WTC11 (cell line): ENCODE measurements around the gene NAA60. TPM values are rescaled to one million over a fixed set of nuclear protein-coding genes. Genes with fewer than 3 reads are reported as not detected.

ENCODE experiments used
- ATAC-seq: fragments of 200-7000 bp; cut with Tn5 transposase; 2 replicates; pipeline ENCODE4 v1.10.0; 2021; ENCODE audit warnings: mild to moderate bottlenecking, moderate library complexity
- CTCF ChIA-PET: fragments of 300-600 bp; sonication (Branson Sonifier 250); formaldehyde crosslinking; loops from one replicate; lab custom pipeline; 2021; ENCODE audit warnings: antibody characterized with exemption; lab: Charles Lee
- POLR2A ChIA-PET: fragments of 350-600 bp; sonication (Branson Sonifier 250); formaldehyde crosslinking; loops from one replicate; lab custom pipeline; 2021; ENCODE audit warnings: antibody characterized with exemption; lab: Charles Lee
- DNase-seq: peaks from one replicate; pipeline ENCODE4 v3.0.0; 2021; ENCODE audit warnings: low spot score
- H3K27ac Mint-ChIP-seq: 2 replicates; pipeline ENCODE4 v1.8.0; 2021; ENCODE audit warnings: mixed read lengths
- H3K27me3 Mint-ChIP-seq: 2 replicates; pipeline ENCODE4 v1.8.0; 2021; ENCODE audit warnings: low read depth, mild to moderate bottlenecking, moderate library complexity, mixed read lengths
- H3K36me3 Mint-ChIP-seq: 2 replicates; pipeline ENCODE4 v1.8.0; 2021; ENCODE audit warnings: mixed read lengths
- H3K4me1 Mint-ChIP-seq: 2 replicates; pipeline ENCODE4 v1.8.0; 2022; ENCODE audit warnings: mixed read lengths
- H3K4me3 Mint-ChIP-seq: 2 replicates; pipeline ENCODE4 v1.8.0; 2021; ENCODE audit warnings: mild to moderate bottlenecking, moderate library complexity, mixed read lengths
- H3K9me3 Mint-ChIP-seq: 2 replicates; pipeline ENCODE4 v1.8.0; 2021; ENCODE audit warnings: mixed read lengths
- CTCF ChIP-seq: fragments of 200-600 bp; IDR thresholded peaks from 2 replicates; pipeline ENCODE4 v1.8.0; 2022; ENCODE audit warnings: antibody characterized with exemption
- ETV6 ChIP-seq: sonication (generic); formaldehyde crosslinking; IDR thresholded peaks from 2 replicates; pipeline ENCODE4 v1.8.1; 2022; ENCODE audit warnings: mild to moderate bottlenecking, missing genetic modification reagents
- FOXK1 ChIP-seq: sonication (generic); formaldehyde crosslinking; IDR thresholded peaks from 2 replicates; pipeline ENCODE4 v1.8.0; 2022; ENCODE audit warnings: mild to moderate bottlenecking, moderate library complexity, missing genetic modification reagents
- GTF2I ChIP-seq: fragments of 250-450 bp; sonication (Bioruptor Pico); conservative IDR thresholded peaks from 2 replicates; pipeline ENCODE4 v1.4.0; 2021; ENCODE audit warnings: mild to moderate bottlenecking
- HMGA2 ChIP-seq: fragments of 250-450 bp; sonication (Bioruptor Pico); IDR thresholded peaks from 2 replicates; pipeline ENCODE4 v1.4.0; 2021; ENCODE audit warnings: mild to moderate bottlenecking, moderate library complexity
- JUN ChIP-seq: sonication (generic); formaldehyde crosslinking; IDR thresholded peaks from 2 replicates; pipeline ENCODE4 v1.8.0; 2023; ENCODE audit warnings: mild to moderate bottlenecking, missing genetic modification reagents
- NFATC4 ChIP-seq: fragments of 250-450 bp; sonication (Bioruptor Pico); IDR thresholded peaks from 2 replicates; pipeline ENCODE4 v1.9.0; 2021; ENCODE audit warnings: mild to moderate bottlenecking
- NR1H2 ChIP-seq: sonication (generic); formaldehyde crosslinking; IDR thresholded peaks from 2 replicates; pipeline ENCODE4 v1.9.0; 2021; ENCODE audit warnings: mild to moderate bottlenecking, moderate library complexity, missing genetic modification reagents
- NR2C2 ChIP-seq: sonication (generic); formaldehyde crosslinking; IDR thresholded peaks from 2 replicates; pipeline ENCODE4 v1.8.0; 2022; ENCODE audit warnings: mild to moderate bottlenecking, missing genetic modification reagents
- PREB ChIP-seq: sonication (generic); formaldehyde crosslinking; IDR thresholded peaks from 2 replicates; pipeline ENCODE4 v1.8.1; 2022; ENCODE audit warnings: mild to moderate bottlenecking, missing genetic modification reagents, moderate library complexity, borderline replicate concordance
- RELA ChIP-seq: sonication (generic); formaldehyde crosslinking; IDR thresholded peaks from 2 replicates; pipeline ENCODE4 v1.8.1; 2022; ENCODE audit warnings: missing genetic modification reagents, mild to moderate bottlenecking, borderline replicate concordance
- SMAD4 ChIP-seq: sonication (generic); formaldehyde crosslinking; IDR thresholded peaks from 2 replicates; pipeline ENCODE4 v1.8.0; 2022; ENCODE audit warnings: mild to moderate bottlenecking, missing genetic modification reagents
- TCF7 ChIP-seq: sonication (generic); formaldehyde crosslinking; IDR thresholded peaks from 2 replicates; pipeline ENCODE4 v1.8.0; 2022; ENCODE audit warnings: mild to moderate bottlenecking, low read depth, missing genetic modification reagents, moderate library complexity
- TEAD4 ChIP-seq: sonication (generic); formaldehyde crosslinking; IDR thresholded peaks from 2 replicates; pipeline ENCODE4 v1.8.0; 2022; ENCODE audit warnings: mild to moderate bottlenecking, missing genetic modification reagents
- ZBTB43 ChIP-seq: sonication (generic); formaldehyde crosslinking; IDR thresholded peaks from 2 replicates; pipeline ENCODE4 v1.8.1; 2023; ENCODE audit warnings: mild to moderate bottlenecking, missing genetic modification reagents
- ZNF138 ChIP-seq: sonication (generic); formaldehyde crosslinking; conservative IDR thresholded peaks from 2 replicates; pipeline ENCODE4 v1.8.1; 2022; ENCODE audit warnings: mild to moderate bottlenecking, moderate library complexity, missing genetic modification reagents
- ZNF219 ChIP-seq: sonication (generic); formaldehyde crosslinking; IDR thresholded peaks from 2 replicates; pipeline ENCODE4 v1.8.0; 2023; ENCODE audit warnings: missing genetic modification reagents, mild to moderate bottlenecking, borderline replicate concordance
- ZNF263 ChIP-seq: sonication (generic); formaldehyde crosslinking; IDR thresholded peaks from 2 replicates; pipeline ENCODE4 v1.8.1; 2022; ENCODE audit warnings: low read depth, mild to moderate bottlenecking, moderate library complexity, missing genetic modification reagents
- ZNF532 ChIP-seq: fragments of 250-450 bp; sonication (Bioruptor Pico); IDR thresholded peaks from 2 replicates; pipeline ENCODE4 v1.9.0; 2021; ENCODE audit warnings: mild to moderate bottlenecking, borderline replicate concordance
- total RNA-seq: library from RNA; stranded (reverse); gene quantifications from 3 replicates; pipeline ENCODE4 v1.2.3, GENCODE V29; 2021
- TF ChIP-seq, protein P1 (sequence below): fragments of 250-450 bp; sonication (Bioruptor Pico); conservative IDR thresholded peaks from 2 replicates; pipeline ENCODE4 v1.9.0; 2021; ENCODE audit warnings: mild to moderate bottlenecking
- TF ChIP-seq, protein P2 (sequence below): fragments of 250-450 bp; sonication (Bioruptor Pico); IDR thresholded peaks from 2 replicates; pipeline ENCODE4 v2.1.2; 2022; ENCODE audit warnings: mild to moderate bottlenecking, moderate library complexity

The NAA60 gene
- total RNA-seq, 1 experiment from 2014 or later = 50.3 TPM

DNA sequence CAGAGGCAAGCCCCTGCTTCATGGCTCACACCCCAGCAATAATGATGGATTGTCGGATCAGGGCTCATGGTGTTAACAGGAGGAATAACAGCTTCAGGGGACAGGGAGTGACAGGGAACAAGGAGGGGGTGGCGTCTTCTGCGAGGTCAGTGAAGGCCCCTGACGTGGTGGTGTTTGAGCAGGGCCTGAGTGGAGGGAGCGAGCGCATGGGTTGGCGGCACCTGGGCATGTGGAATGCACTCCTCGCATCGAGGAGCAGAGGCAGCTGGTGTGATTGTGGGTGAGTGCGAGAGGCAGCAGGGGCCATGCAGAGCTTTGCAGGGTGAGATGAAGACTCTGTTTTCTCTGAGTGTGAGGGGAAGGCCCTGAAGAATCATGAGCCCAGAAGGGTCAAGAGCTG lies 90.6 kb downstream of the NAA60 start (continued):
- TF ChIP-seq ETV6 (CRISPR knock-in tag) (no peak), ZNF138 (CRISPR knock-in tag) (no peak), ZNF263 (CRISPR knock-in tag) (no peak), NFATC4 (CRISPR knock-in tag) (no peak), ZNF219 (CRISPR knock-in tag) (no peak), JUN (CRISPR knock-in tag) (no peak)
- TF ChIP-seq, protein P1, sequence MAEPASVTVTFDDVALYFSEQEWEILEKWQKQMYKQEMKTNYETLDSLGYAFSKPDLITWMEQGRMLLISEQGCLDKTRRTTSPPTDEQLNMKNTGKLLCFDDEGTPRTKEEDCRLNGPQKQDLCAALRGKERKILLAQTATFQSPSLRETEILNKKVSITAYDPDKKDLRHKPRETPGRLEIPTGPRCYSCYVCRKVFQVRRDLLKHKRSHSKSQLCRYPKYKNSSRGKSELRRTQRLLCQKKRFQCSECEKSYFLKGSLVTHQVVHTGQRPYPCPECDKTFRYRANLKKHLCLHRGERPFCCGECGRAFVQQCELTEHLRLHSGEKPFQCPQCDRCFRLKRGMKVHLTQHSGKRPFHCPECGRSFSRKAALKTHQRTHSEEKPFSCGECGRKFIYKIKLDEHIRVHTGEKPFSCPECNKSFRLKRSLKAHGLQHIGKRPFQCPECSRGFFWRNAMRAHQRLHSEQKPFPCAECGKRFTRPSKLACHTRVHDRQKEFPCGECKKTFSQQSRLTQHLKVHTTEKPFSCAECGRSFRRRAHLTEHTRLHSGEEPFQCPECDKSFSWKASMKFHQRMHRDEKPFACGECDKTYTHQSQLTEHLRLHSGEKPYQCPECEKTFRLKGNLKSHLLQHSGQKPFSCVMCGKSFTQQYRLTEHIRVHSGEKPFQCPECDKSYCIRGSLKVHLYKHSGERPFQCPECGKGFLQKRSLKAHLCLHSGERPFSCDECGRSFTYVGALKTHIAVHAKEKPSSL = no peak

DNA sequence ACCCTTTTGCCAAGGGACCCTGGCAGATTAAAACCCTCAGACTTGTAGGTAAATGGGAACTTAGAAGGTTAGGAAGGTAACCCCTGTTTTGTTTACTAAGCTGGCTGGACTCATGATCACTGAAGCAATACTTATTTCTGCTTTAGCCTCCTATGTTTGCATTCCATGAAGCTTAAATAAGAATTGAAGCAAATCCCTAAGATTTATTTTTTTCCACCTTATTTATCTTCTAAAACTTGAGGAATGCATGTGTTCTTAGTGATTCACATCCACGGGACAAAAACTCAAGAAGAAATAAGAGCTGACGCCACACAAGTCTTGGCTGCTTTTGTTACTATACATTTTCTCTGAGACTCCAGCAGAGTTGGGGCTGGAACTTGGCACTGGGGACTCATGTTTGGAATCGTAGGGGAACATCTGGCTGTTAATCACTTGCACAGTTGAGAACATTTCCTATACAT lies 92.8 kb downstream of the NAA60 start:
- ChIA-PET CTCF (interaction anchor here (0.9 kb wide), 1 partner anchor 9 kb away, joined by 3 read pairs; no protein-coding TSS in a partner anchor), POLR2A (no interaction called here)
- no peak overlapping the region for H3K27ac Mint-ChIP-seq
- no peaks in the 10 kb centered on the region for H3K9me3 Mint-ChIP-seq
- no peak overlapping the region for H3K4me3 Mint-ChIP-seq
- H3K36me3 Mint-ChIP-seq = peaks cover 24% of the 10 kb centered on the region
- no peaks in the 10 kb centered on the region for H3K4me1 Mint-ChIP-seq
- ATAC-seq (no peak), DNase-seq (no peak)
- H3K27me3 Mint-ChIP-seq = no peaks in the 10 kb centered on the region
- TF ChIP-seq, protein P2, sequence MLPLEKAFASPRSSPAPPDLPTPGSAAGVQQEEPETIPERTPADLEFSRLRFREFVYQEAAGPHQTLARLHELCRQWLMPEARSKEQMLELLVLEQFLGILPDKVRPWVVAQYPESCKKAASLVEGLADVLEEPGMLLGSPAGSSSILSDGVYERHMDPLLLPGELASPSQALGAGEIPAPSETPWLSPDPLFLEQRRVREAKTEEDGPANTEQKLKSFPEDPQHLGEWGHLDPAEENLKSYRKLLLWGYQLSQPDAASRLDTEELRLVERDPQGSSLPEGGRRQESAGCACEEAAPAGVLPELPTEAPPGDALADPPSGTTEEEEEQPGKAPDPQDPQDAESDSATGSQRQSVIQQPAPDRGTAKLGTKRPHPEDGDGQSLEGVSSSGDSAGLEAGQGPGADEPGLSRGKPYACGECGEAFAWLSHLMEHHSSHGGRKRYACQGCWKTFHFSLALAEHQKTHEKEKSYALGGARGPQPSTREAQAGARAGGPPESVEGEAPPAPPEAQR = no peak
- no peak for TF ChIP-seq ZNF532 (CRISPR knock-in tag)
- TF ChIP-seq NR2C2 (CRISPR knock-in tag) = no peak
- no peak for TF ChIP-seq PREB (CRISPR knock-in tag)
- no peak for TF ChIP-seq TEAD4 (CRISPR knock-in tag)
- TF ChIP-seq ZBTB43 (CRISPR knock-in tag) = no peak
- TF ChIP-seq SMAD4 (CRISPR knock-in tag) = no peak
- TF ChIP-seq, protein P1 = no peak
- no peak for TF ChIP-seq FOXK1
- TF ChIP-seq TCF7 = no peak
- TF ChIP-seq GTF2I (CRISPR knock-in tag) = no peak
- no peak for TF ChIP-seq NR1H2 (CRISPR knock-in tag)
- TF ChIP-seq CTCF = no peak
- no peak for TF ChIP-seq HMGA2
- no peak for TF ChIP-seq RELA (CRISPR knock-in tag)
